PFSK-1 (cell line): Measurements from ENCODE around the gene SMDT1.

Experiments used
- POLR2AphosphoS5 ChIP-seq: IDR thresholded peaks from 2 replicates; pipeline ENCODE4 v1.6.1; 2012; ENCODE audit warnings: low read depth, mild to moderate bottlenecking, control low read depth, low read length, moderate library complexity
- SIN3A ChIP-seq: IDR thresholded peaks from 2 replicates; pipeline ENCODE4 v1.6.1; 2012; ENCODE audit warnings: mild to moderate bottlenecking, low read length, moderate library complexity, borderline replicate concordance; ENCODE audit not compliant: insufficient read depth
- TAF1 ChIP-seq: IDR thresholded peaks from 2 replicates; pipeline ENCODE4 v1.6.1; 2012; ENCODE audit warnings: low read length, control low read depth, borderline replicate concordance; ENCODE audit not compliant: insufficient read depth
- TF ChIP-seq, protein P1 (sequence below), 2 experiments: IDR thresholded peaks; 2 replicates each; pipeline versions ENCODE4 v1.6.1 to v1.8.0; 2011 to 2012; ENCODE audit warnings: low read depth in 2 of 2, low read length in 2 of 2, control low read depth in 1 of 2, inconsistent platforms in 1 of 2, mild to moderate bottlenecking in 1 of 2, moderate library complexity in 1 of 2; ENCODE audit not compliant: insufficient read depth in 1 of 2

DNA sequence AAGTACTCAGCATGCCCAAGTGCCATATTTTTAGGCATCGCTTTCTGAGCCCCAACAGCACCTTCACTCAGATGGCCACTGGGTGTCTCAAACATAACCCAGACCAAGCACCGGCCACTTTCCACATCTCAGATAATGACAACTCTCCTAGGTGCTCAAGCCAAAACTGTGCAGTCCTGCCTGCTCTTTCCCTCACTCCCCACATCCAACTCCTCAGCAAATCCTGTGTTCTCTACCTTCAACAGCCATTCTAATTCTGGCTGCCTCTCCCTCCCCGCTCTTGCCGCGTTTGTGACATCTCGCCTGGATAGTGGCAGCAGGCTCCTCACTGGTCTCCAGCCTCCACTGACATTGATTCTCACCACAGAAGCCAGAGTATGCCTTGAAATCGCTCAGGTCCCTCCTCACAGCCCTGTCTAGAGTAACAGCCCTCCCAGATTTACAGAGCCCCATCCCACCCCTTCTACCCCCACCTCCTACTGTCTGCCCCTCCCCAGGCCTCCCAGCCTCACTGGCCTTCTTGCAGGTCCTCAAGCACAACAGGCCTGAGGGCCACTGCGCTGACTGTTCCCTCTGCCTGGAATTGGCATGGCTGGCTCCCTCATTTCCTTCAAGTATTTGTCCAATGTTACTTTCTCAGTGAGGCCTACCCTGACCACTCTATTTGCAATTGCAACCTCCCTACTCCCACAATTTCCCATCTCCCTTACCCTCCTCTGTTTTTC is 6.7 kb upstream of the SMDT1 start:
- TF ChIP-seq POLR2AphosphoS5 (no peak), SIN3A (no peak), TAF1 (no peak)
- TF ChIP-seq, protein P1, sequence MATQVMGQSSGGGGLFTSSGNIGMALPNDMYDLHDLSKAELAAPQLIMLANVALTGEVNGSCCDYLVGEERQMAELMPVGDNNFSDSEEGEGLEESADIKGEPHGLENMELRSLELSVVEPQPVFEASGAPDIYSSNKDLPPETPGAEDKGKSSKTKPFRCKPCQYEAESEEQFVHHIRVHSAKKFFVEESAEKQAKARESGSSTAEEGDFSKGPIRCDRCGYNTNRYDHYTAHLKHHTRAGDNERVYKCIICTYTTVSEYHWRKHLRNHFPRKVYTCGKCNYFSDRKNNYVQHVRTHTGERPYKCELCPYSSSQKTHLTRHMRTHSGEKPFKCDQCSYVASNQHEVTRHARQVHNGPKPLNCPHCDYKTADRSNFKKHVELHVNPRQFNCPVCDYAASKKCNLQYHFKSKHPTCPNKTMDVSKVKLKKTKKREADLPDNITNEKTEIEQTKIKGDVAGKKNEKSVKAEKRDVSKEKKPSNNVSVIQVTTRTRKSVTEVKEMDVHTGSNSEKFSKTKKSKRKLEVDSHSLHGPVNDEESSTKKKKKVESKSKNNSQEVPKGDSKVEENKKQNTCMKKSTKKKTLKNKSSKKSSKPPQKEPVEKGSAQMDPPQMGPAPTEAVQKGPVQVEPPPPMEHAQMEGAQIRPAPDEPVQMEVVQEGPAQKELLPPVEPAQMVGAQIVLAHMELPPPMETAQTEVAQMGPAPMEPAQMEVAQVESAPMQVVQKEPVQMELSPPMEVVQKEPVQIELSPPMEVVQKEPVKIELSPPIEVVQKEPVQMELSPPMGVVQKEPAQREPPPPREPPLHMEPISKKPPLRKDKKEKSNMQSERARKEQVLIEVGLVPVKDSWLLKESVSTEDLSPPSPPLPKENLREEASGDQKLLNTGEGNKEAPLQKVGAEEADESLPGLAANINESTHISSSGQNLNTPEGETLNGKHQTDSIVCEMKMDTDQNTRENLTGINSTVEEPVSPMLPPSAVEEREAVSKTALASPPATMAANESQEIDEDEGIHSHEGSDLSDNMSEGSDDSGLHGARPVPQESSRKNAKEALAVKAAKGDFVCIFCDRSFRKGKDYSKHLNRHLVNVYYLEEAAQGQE (IDR thresholded peaks at IDR 0.05; ENCODE audit: insufficient read depth in 1 of 2, low read depth in 2 of 2, low read length in 2 of 2): no peak
